ENCODE measurements around the gene HP. TPM values are rescaled to one million over a fixed set of nuclear protein-coding genes. Genes with fewer than 3 reads are reported as not detected.

The HP gene
- total RNA-seq, 1 experiment from 2014 or later, result not detected

GRCh38 chr16:72093448-72094265 is 39.4 kb downstream of the HP start, which contains the start of the genes DHX38 and TXNL4B:
Gene DHX38 (plus strand): TSS chr16:72093847. CDS start chr16:72096158, 2,311 bp downstream.
Gene TXNL4B (minus strand): TSS chr16:72093620. CDS start chr16:72090749, 2,871 bp downstream.
- H2AFZ ChIP-seq, result peak within 1 kb of the TSS; percentile 98
- TF ChIP-seq EZH2 (IDR thresholded peaks at IDR 0.05; ENCODE audit: low read depth), result no peak
- TF ChIP-seq, protein P1, sequence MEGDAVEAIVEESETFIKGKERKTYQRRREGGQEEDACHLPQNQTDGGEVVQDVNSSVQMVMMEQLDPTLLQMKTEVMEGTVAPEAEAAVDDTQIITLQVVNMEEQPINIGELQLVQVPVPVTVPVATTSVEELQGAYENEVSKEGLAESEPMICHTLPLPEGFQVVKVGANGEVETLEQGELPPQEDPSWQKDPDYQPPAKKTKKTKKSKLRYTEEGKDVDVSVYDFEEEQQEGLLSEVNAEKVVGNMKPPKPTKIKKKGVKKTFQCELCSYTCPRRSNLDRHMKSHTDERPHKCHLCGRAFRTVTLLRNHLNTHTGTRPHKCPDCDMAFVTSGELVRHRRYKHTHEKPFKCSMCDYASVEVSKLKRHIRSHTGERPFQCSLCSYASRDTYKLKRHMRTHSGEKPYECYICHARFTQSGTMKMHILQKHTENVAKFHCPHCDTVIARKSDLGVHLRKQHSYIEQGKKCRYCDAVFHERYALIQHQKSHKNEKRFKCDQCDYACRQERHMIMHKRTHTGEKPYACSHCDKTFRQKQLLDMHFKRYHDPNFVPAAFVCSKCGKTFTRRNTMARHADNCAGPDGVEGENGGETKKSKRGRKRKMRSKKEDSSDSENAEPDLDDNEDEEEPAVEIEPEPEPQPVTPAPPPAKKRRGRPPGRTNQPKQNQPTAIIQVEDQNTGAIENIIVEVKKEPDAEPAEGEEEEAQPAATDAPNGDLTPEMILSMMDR (conservative IDR thresholded peaks at IDR 0.05), result no peak
- BruUV-seq (replicated peaks), result no TSS peak
- peak within 1 kb of the TSS; percentile 94 for H3K4me2 ChIP-seq
- no peaks in the 10 kb centered on the region for H3K9me2 ChIP-seq (ENCODE audit: insufficient read depth)
- H3K27ac ChIP-seq, result peak within 1 kb of the TSS; percentile 53; the same call in 1 of the 2 replicates
- no peaks in the 10 kb centered on the region for H3K27me3 ChIP-seq (ENCODE audit: insufficient read depth, low read depth)
- peaks cover 26% of the 10 kb centered on the region for H3K4me1 ChIP-seq (replicated peaks; ENCODE audit: insufficient read depth)
- peak; percentile 91 to 98 for DNase-seq
- no peaks in the 10 kb centered on the region for H3K9me3 ChIP-seq (ENCODE audit: insufficient read depth, low read depth)
- peaks cover 59% of the 10 kb centered on the region for H3K79me2 ChIP-seq (ENCODE audit: low read depth)
- H3F3A ChIP-seq (ENCODE audit: insufficient read depth, low read depth), result no peaks in the 10 kb centered on the region
- CTCF ChIA-PET, result interaction anchor here (1.6 kb wide), 1 partner anchor 27 kb away, joined by 6 read pairs; no protein-coding TSS in a partner anchor
- POLR2A ChIA-PET (ENCODE audit: unreplicated experiment), result interaction anchor here (0.6 to 0.7 kb wide), 4 partner anchors 16 to 1837 kb away, joined by 3 to 7 read pairs (median 5); no protein-coding TSS in a partner anchor
- peak within 1 kb of the TSS; percentile 95 for H3K4me3 ChIP-seq
- intact Hi-C loops (cut with micrococcal nuclease; ENCODE audit: unreplicated experiment), result loop anchor here (1.0 kb wide), 1 partner anchor 85 kb away; the partner anchor contains the start of gene DHODH
- peaks cover 11% of the 10 kb centered on the region; the same call in 1 of the 2 replicates for H4K20me1 ChIP-seq (ENCODE audit: insufficient read depth)
- H3K36me3 ChIP-seq (ENCODE audit: low read depth), result 0 out of 2 replicates have a peak, but pooled peaks cover 11% of the 10 kb centered on the region

GRCh38 chr16:72094266-72094610 is 39.9 kb downstream of the HP start:
- intact Hi-C loops (cut with micrococcal nuclease; ENCODE audit: unreplicated experiment), result no loop called here
- peaks cover 59% of the 10 kb centered on the region for H3K79me2 ChIP-seq (ENCODE audit: low read depth)
- H3K4me1 ChIP-seq (replicated peaks; ENCODE audit: insufficient read depth), result peaks cover 26% of the 10 kb centered on the region
- H4K20me1 ChIP-seq (ENCODE audit: insufficient read depth), result peaks cover 11% of the 10 kb centered on the region; the same call in 1 of the 2 replicates
- no peaks in the 10 kb centered on the region for H3K9me3 ChIP-seq (ENCODE audit: insufficient read depth, low read depth)
- peak in 1 of 2 experiments; percentile 5 for DNase-seq
- no peak for TF ChIP-seq EZH2 (IDR thresholded peaks at IDR 0.05; ENCODE audit: low read depth)
- TF ChIP-seq, protein P1 (conservative IDR thresholded peaks at IDR 0.05), result no peak
- peak overlapping the region; percentile 53; the same call in 1 of the 2 replicates for H3K27ac ChIP-seq
- H3K27me3 ChIP-seq (ENCODE audit: insufficient read depth, low read depth), result no peaks in the 10 kb centered on the region
- H3K9me2 ChIP-seq (ENCODE audit: insufficient read depth), result no peaks in the 10 kb centered on the region
- H2AFZ ChIP-seq, result peak overlapping the region; percentile 89
- ChIA-PET POLR2A (ENCODE audit: unreplicated experiment) (interaction anchor here (0.6 kb wide), 1 partner anchor 17 kb away, joined by 7 read pairs; no protein-coding TSS in a partner anchor), CTCF (interaction anchor here (1.6 kb wide), 1 partner anchor 27 kb away, joined by 6 read pairs; no protein-coding TSS in a partner anchor)
- H3K4me2 ChIP-seq, result peak overlapping the region; percentile 94
- no peaks in the 10 kb centered on the region for H3F3A ChIP-seq (ENCODE audit: insufficient read depth, low read depth)
- H3K4me3 ChIP-seq, result peak overlapping the region; percentile 95
- TSS peak; percentile 62 for BruUV-seq (replicated peaks)
- 0 out of 2 replicates have a peak, but pooled peaks cover 11% of the 10 kb centered on the region for H3K36me3 ChIP-seq (ENCODE audit: low read depth)

GRCh38 chr16:72098936-72099335 is 44.6 kb downstream of the HP start:
- POLR2A ChIA-PET (ENCODE audit: unreplicated experiment), result no interaction called here

More at GRCh38 chr16:72098936-72099335, 44.6 kb downstream of the HP start:
- Histone ChIP-seq H2AFZ (no peak overlapping the region), H3K4me2 (no peak overlapping the region), H3K9me2 (ENCODE audit: insufficient read depth) (no peaks in the 10 kb centered on the region), H4K20me1 (ENCODE audit: insufficient read depth) (peaks cover 15% of the 10 kb centered on the region; the same call in 1 of the 2 replicates), H3K27ac (no peak overlapping the region), H3K79me2 (ENCODE audit: low read depth) (peaks cover 25% of the 10 kb centered on the region), H3K36me3 (ENCODE audit: low read depth) (0 out of 2 replicates have a peak, but pooled peaks cover 13% of the 10 kb centered on the region), H3F3A (ENCODE audit: insufficient read depth, low read depth) (no peaks in the 10 kb centered on the region), H3K27me3 (ENCODE audit: insufficient read depth, low read depth) (no peaks in the 10 kb centered on the region), H3K4me1 (replicated peaks; ENCODE audit: insufficient read depth) (peaks cover 11% of the 10 kb centered on the region), H3K9me3 (ENCODE audit: insufficient read depth, low read depth) (no peaks in the 10 kb centered on the region), H3K4me3 (no peak overlapping the region)
- intact Hi-C loops (cut with micrococcal nuclease; ENCODE audit: unreplicated experiment), result loop anchor here (1.0 kb wide), 1 partner anchor 33 kb away; no protein-coding TSS in a partner anchor
- DNase-seq, result no peak
- CTCF ChIA-PET, result no interaction called here
- TF ChIP-seq, protein P1 (conservative IDR thresholded peaks at IDR 0.05), result no peak
- TF ChIP-seq EZH2 (IDR thresholded peaks at IDR 0.05; ENCODE audit: low read depth), result no peak
- BruUV-seq (replicated peaks), result no TSS peak

Measured in PC-9 (cell line).